Measurements from ENCODE around the gene IGFBP1. TPM values are rescaled to one million over a fixed set of nuclear protein-coding genes. Genes with fewer than 3 reads are reported as not detected.

Gene IGFBP1
- total RNA-seq, 1 donor from 2014 or later: not detected

GRCh38 chr7:45873035-45873354 is 15.3 kb upstream of the IGFBP1 start, which contains the start of gene CCDC201:
Gene CCDC201 (minus strand): TSS chr7:45873082. CDS start chr7:45873007, 75 bp downstream.
- intact Hi-C loops (cut with DNase I): no loop called here
- ATAC-seq (no peak), DNase-seq (no peak)
- Histone ChIP-seq H3K27ac (no peak within 1 kb of the TSS), H3K36me3 (no peaks in the 10 kb centered on the region), H3K4me3 (no peak within 1 kb of the TSS), H3K27me3 (no peaks in the 10 kb centered on the region), H3K9me3 (no peaks in the 10 kb centered on the region), H3K4me1 (no peaks in the 10 kb centered on the region)
- no peak for TF ChIP-seq CTCF (IDR thresholded peaks at IDR 0.05)

- H3K4me1 ChIP-seq: no peaks in the 10 kb centered on the region
- H3K36me3 ChIP-seq: no peaks in the 10 kb centered on the region
- no peak overlapping the region for H3K27ac ChIP-seq
- no peak for DNase-seq
- no peaks in the 10 kb centered on the region for H3K27me3 ChIP-seq
- H3K9me3 ChIP-seq: peaks cover 2% of the 10 kb centered on the region
- no peak for TF ChIP-seq CTCF (IDR thresholded peaks at IDR 0.05)
- no peak for ATAC-seq
- intact Hi-C loops (cut with DNase I): no loop called here
- H3K4me3 ChIP-seq: no peak overlapping the region
Measured at GRCh38 chr7:45873355-45873754, 14.9 kb upstream of the IGFBP1 start.

GRCh38 chr7:45874408-45875131 is 13.7 kb upstream of the IGFBP1 start:
- TF ChIP-seq CTCF (IDR thresholded peaks at IDR 0.05): no peak
- Histone ChIP-seq H3K9me3 (peaks cover 5% of the 10 kb centered on the region), H3K36me3 (no peaks in the 10 kb centered on the region), H3K27ac (no peak overlapping the region), H3K4me1 (no peaks in the 10 kb centered on the region), H3K4me3 (no peak overlapping the region), H3K27me3 (no peaks in the 10 kb centered on the region)
- DNase-seq (no peak), ATAC-seq (no peak)
- intact Hi-C loops (cut with DNase I): no loop called here

GRCh38 chr7:45876519-45876918 is 11.8 kb upstream of the IGFBP1 start:
- Histone ChIP-seq H3K27ac (no peak overlapping the region), H3K36me3 (no peaks in the 10 kb centered on the region), H3K4me3 (no peak overlapping the region), H3K27me3 (no peaks in the 10 kb centered on the region), H3K9me3 (peaks cover 5% of the 10 kb centered on the region), H3K4me1 (no peaks in the 10 kb centered on the region)
- ATAC-seq (no peak), DNase-seq (no peak)
- TF ChIP-seq CTCF (IDR thresholded peaks at IDR 0.05): no peak
- intact Hi-C loops (cut with DNase I): no loop called here

- no peak for DNase-seq
- ATAC-seq: no peak
- Histone ChIP-seq H3K4me1 (no peaks in the 10 kb centered on the region), H3K9me3 (peaks cover 5% of the 10 kb centered on the region), H3K27ac (no peak overlapping the region), H3K27me3 (no peaks in the 10 kb centered on the region), H3K4me3 (no peak overlapping the region), H3K36me3 (no peaks in the 10 kb centered on the region)
- no peak for TF ChIP-seq CTCF (IDR thresholded peaks at IDR 0.05)
- intact Hi-C loops (cut with DNase I): no loop called here
Measured at GRCh38 chr7:45878457-45879144, 9.7 kb upstream of the IGFBP1 start.
